ENCODE data around the gene MYRIP. TPM values are rescaled to one million over a fixed set of nuclear protein-coding genes. Genes with fewer than 3 reads are reported as not detected.

Gene MYRIP
- total and polyA plus RNA-seq, 7 experiments from 2014 or later, result not detected

GRCh38 chr3:40012381-40012780, 203.0 kb downstream of the MYRIP start:
- no peak for ATAC-seq
- H3K4me1 Mint-ChIP-seq, result no peaks in the 10 kb centered on the region
- Histone ChIP-seq H3K27me3 (ENCODE audit: control insufficient read depth in 2 of 2, insufficient read depth in 2 of 2, low read length in 2 of 2) (no peaks in the 10 kb centered on the region), H3K4me1 (ENCODE audit: control insufficient read depth in 2 of 2, insufficient read depth in 2 of 2, low read length in 2 of 2) (no peaks in the 10 kb centered on the region), H3K36me3 (ENCODE audit: control insufficient read depth in 2 of 3, insufficient read depth in 3 of 3, low read length in 3 of 3) (no peaks in the 10 kb centered on the region), H3K4me3 (ENCODE audit: low read length) (no peak overlapping the region), H3K27ac (ENCODE audit: low read depth, low read length) (no peak overlapping the region), H3K9me3 (ENCODE audit: control insufficient read depth in 2 of 3, low read length in 3 of 3) (no peaks in the 10 kb centered on the region)
- H3K36me3 Mint-ChIP-seq, result no peaks in the 10 kb centered on the region
- intact Hi-C loops (cut with micrococcal nuclease), result no loop called here
- no peak overlapping the region for H3K27ac Mint-ChIP-seq
- peaks cover 1 to 15% (median 9%) of the 10 kb centered on the region in 5 donors for H3K27me3 Mint-ChIP-seq
- H3K4me3 Mint-ChIP-seq, result no peak overlapping the region
- no peak for DNase-seq
- ChIA-PET POLR2A (no interaction called here), CTCF (no interaction called here)
- peaks cover 0 to 3% (median 0%) of the 10 kb centered on the region in 11 donors for H3K9me3 Mint-ChIP-seq

- Histone ChIP-seq H3K9me3 (ENCODE audit: control insufficient read depth in 2 of 3, low read length in 3 of 3) (no peaks in the 10 kb centered on the region), H3K27me3 (ENCODE audit: control insufficient read depth in 2 of 2, insufficient read depth in 2 of 2, low read length in 2 of 2) (no peaks in the 10 kb centered on the region), H3K4me1 (ENCODE audit: control insufficient read depth in 2 of 2, insufficient read depth in 2 of 2, low read length in 2 of 2) (no peaks in the 10 kb centered on the region), H3K36me3 (ENCODE audit: control insufficient read depth in 2 of 3, insufficient read depth in 3 of 3, low read length in 3 of 3) (no peaks in the 10 kb centered on the region), H3K27ac (ENCODE audit: low read depth, low read length) (no peak overlapping the region), H3K4me3 (ENCODE audit: low read length) (no peak overlapping the region)
- Mint-ChIP-seq H3K36me3 (no peaks in the 10 kb centered on the region), H3K27ac (no peak overlapping the region), H3K9me3 (peaks cover 0 to 5% (median 0%) of the 10 kb centered on the region in 11 donors), H3K4me3 (no peak overlapping the region), H3K4me1 (no peaks in the 10 kb centered on the region), H3K27me3 (peaks cover 3 to 32% (median 24%) of the 10 kb centered on the region in 5 donors)
- ChIA-PET POLR2A (no interaction called here), CTCF (no interaction called here)
- DNase-seq (no peak), ATAC-seq (no peak)
- intact Hi-C loops (cut with micrococcal nuclease), result no loop called here
Observed at GRCh38 chr3:40016391-40016790, 207.0 kb downstream of the MYRIP start.

GRCh38 chr3:40018369-40018768, 209.0 kb downstream of the MYRIP start:
- DNase-seq, result no peak
- no peak overlapping the region for H3K27ac Mint-ChIP-seq
- Histone ChIP-seq H3K27me3 (ENCODE audit: control insufficient read depth in 2 of 2, insufficient read depth in 2 of 2, low read length in 2 of 2) (no peaks in the 10 kb centered on the region), H3K4me3 (ENCODE audit: low read length) (no peak overlapping the region), H3K4me1 (ENCODE audit: control insufficient read depth in 2 of 2, insufficient read depth in 2 of 2, low read length in 2 of 2) (no peaks in the 10 kb centered on the region), H3K9me3 (ENCODE audit: control insufficient read depth in 2 of 3, low read length in 3 of 3) (no peaks in the 10 kb centered on the region), H3K27ac (ENCODE audit: low read depth, low read length) (no peak overlapping the region), H3K36me3 (ENCODE audit: control insufficient read depth in 2 of 3, insufficient read depth in 3 of 3, low read length in 3 of 3) (no peaks in the 10 kb centered on the region)
- ChIA-PET POLR2A (no interaction called here), CTCF (no interaction called here)
- H3K27me3 Mint-ChIP-seq, result peaks cover 2 to 43% (median 38%) of the 10 kb centered on the region in 5 donors
- H3K36me3 Mint-ChIP-seq, result no peaks in the 10 kb centered on the region
- intact Hi-C loops (cut with micrococcal nuclease), result no loop called here
- ATAC-seq, result no peak
- H3K4me1 Mint-ChIP-seq, result no peaks in the 10 kb centered on the region
- H3K9me3 Mint-ChIP-seq, result peaks cover 0 to 9% (median 0%) of the 10 kb centered on the region in 11 donors
- no peak overlapping the region for H3K4me3 Mint-ChIP-seq

- peaks cover 2 to 48% (median 43%) of the 10 kb centered on the region in 5 donors for H3K27me3 Mint-ChIP-seq
- DNase-seq (no peak), ATAC-seq (no peak)
- no peaks in the 10 kb centered on the region for H3K27me3 ChIP-seq (ENCODE audit: control insufficient read depth in 2 of 2, insufficient read depth in 2 of 2, low read length in 2 of 2)
- H3K36me3 Mint-ChIP-seq, result no peaks in the 10 kb centered on the region
- H3K4me1 ChIP-seq (ENCODE audit: control insufficient read depth in 2 of 2, insufficient read depth in 2 of 2, low read length in 2 of 2), result no peaks in the 10 kb centered on the region
- intact Hi-C loops (cut with micrococcal nuclease), result no loop called here
- H3K9me3 Mint-ChIP-seq, result peaks cover 2 to 15% (median 5%) of the 10 kb centered on the region in 11 donors
- no peaks in the 10 kb centered on the region for H3K4me1 Mint-ChIP-seq
- H3K36me3 ChIP-seq (ENCODE audit: control insufficient read depth in 2 of 3, insufficient read depth in 3 of 3, low read length in 3 of 3), result no peaks in the 10 kb centered on the region
- H3K27ac Mint-ChIP-seq, result no peak overlapping the region
- H3K4me3 Mint-ChIP-seq, result no peak overlapping the region
- POLR2A ChIA-PET, result no interaction called here
- H3K4me3 ChIP-seq (ENCODE audit: low read length), result no peak overlapping the region
- no peaks in the 10 kb centered on the region for H3K9me3 ChIP-seq (ENCODE audit: control insufficient read depth in 2 of 3, low read length in 3 of 3)
- no peak overlapping the region for H3K27ac ChIP-seq (ENCODE audit: low read depth, low read length)
- CTCF ChIA-PET, result interaction anchor here (0.7 kb wide), 1 partner anchor 37 kb away, joined by 4 read pairs; no protein-coding TSS in a partner anchor
Observed at GRCh38 chr3:40019376-40019775, 210.0 kb downstream of the MYRIP start.

GRCh38 chr3:40020689-40021088, 211.3 kb downstream of the MYRIP start:
- intact Hi-C loops (cut with micrococcal nuclease), result no loop called here
- Histone ChIP-seq H3K4me3 (ENCODE audit: low read length) (no peak overlapping the region), H3K27me3 (ENCODE audit: control insufficient read depth in 2 of 2, insufficient read depth in 2 of 2, low read length in 2 of 2) (no peaks in the 10 kb centered on the region), H3K9me3 (ENCODE audit: control insufficient read depth in 2 of 3, low read length in 3 of 3) (peaks cover 0 to 7% (median 0%) of the 10 kb centered on the region in 3 experiments), H3K27ac (ENCODE audit: low read depth, low read length) (no peak overlapping the region), H3K36me3 (ENCODE audit: control insufficient read depth in 2 of 3, insufficient read depth in 3 of 3, low read length in 3 of 3) (no peaks in the 10 kb centered on the region), H3K4me1 (ENCODE audit: control insufficient read depth in 2 of 2, insufficient read depth in 2 of 2, low read length in 2 of 2) (no peaks in the 10 kb centered on the region)
- DNase-seq (no peak), ATAC-seq (no peak)
- CTCF ChIA-PET, result no interaction called here
- POLR2A ChIA-PET, result no interaction called here
- H3K36me3 Mint-ChIP-seq, result peaks cover 0 to 5% (median 0%) of the 10 kb centered on the region in 5 donors
- no peak overlapping the region for H3K4me3 Mint-ChIP-seq
- no peaks in the 10 kb centered on the region for H3K4me1 Mint-ChIP-seq
- H3K27ac Mint-ChIP-seq, result no peak overlapping the region
- peaks cover 5 to 25% (median 11%) of the 10 kb centered on the region in 11 donors for H3K9me3 Mint-ChIP-seq
- H3K27me3 Mint-ChIP-seq, result peaks cover 2 to 48% (median 43%) of the 10 kb centered on the region in 5 donors

- Mint-ChIP-seq H3K4me1 (no peaks in the 10 kb centered on the region), H3K4me3 (no peak overlapping the region), H3K27me3 (peaks cover 2 to 45% (median 37%) of the 10 kb centered on the region in 5 donors), H3K36me3 (peaks cover 0 to 10% (median 0%) of the 10 kb centered on the region in 5 donors), H3K9me3 (peaks cover 5 to 31% (median 15%) of the 10 kb centered on the region in 11 donors), H3K27ac (no peak overlapping the region)
- H3K27ac ChIP-seq (ENCODE audit: low read depth, low read length), result no peak overlapping the region
- DNase-seq, result no peak
- no peaks in the 10 kb centered on the region for H3K4me1 ChIP-seq (ENCODE audit: control insufficient read depth in 2 of 2, insufficient read depth in 2 of 2, low read length in 2 of 2)
- no peak overlapping the region for H3K4me3 ChIP-seq (ENCODE audit: low read length)
- ChIA-PET POLR2A (no interaction called here), CTCF (no interaction called here)
- ATAC-seq, result no peak
- H3K9me3 ChIP-seq (ENCODE audit: control insufficient read depth in 2 of 3, low read length in 3 of 3), result peaks cover 0 to 7% (median 0%) of the 10 kb centered on the region in 3 experiments
- no peaks in the 10 kb centered on the region for H3K27me3 ChIP-seq (ENCODE audit: control insufficient read depth in 2 of 2, insufficient read depth in 2 of 2, low read length in 2 of 2)
- no peaks in the 10 kb centered on the region for H3K36me3 ChIP-seq (ENCODE audit: control insufficient read depth in 2 of 3, insufficient read depth in 3 of 3, low read length in 3 of 3)
- intact Hi-C loops (cut with micrococcal nuclease), result no loop called here
Observed at GRCh38 chr3:40021338-40021737, 211.9 kb downstream of the MYRIP start.

- POLR2A ChIA-PET, result no interaction called here
- ATAC-seq, result no peak
- Histone ChIP-seq H3K27ac (ENCODE audit: low read depth, low read length) (no peak overlapping the region), H3K9me3 (ENCODE audit: control insufficient read depth in 2 of 3, low read length in 3 of 3) (peaks cover 0 to 15% (median 0%) of the 10 kb centered on the region in 3 experiments), H3K36me3 (ENCODE audit: control insufficient read depth in 2 of 3, insufficient read depth in 3 of 3, low read length in 3 of 3) (no peaks in the 10 kb centered on the region), H3K27me3 (ENCODE audit: control insufficient read depth in 2 of 2, insufficient read depth in 2 of 2, low read length in 2 of 2) (no peaks in the 10 kb centered on the region), H3K4me3 (ENCODE audit: low read length) (no peak overlapping the region), H3K4me1 (ENCODE audit: control insufficient read depth in 2 of 2, insufficient read depth in 2 of 2, low read length in 2 of 2) (no peaks in the 10 kb centered on the region)
- H3K9me3 Mint-ChIP-seq, result peaks cover 12 to 42% (median 23%) of the 10 kb centered on the region in 11 donors
- DNase-seq, result no peak
- no peaks in the 10 kb centered on the region for H3K4me1 Mint-ChIP-seq
- no peak overlapping the region for H3K4me3 Mint-ChIP-seq
- CTCF ChIA-PET, result no interaction called here
- H3K27me3 Mint-ChIP-seq, result peaks cover 2 to 45% (median 36%) of the 10 kb centered on the region in 5 donors
- no peak overlapping the region for H3K27ac Mint-ChIP-seq
- H3K36me3 Mint-ChIP-seq, result peaks cover 0 to 14% (median 0%) of the 10 kb centered on the region in 5 donors
- intact Hi-C loops (cut with micrococcal nuclease), result no loop called here
Observed at GRCh38 chr3:40022297-40022827, 213.0 kb downstream of the MYRIP start.
